Ectodermal cell (in vitro differentiated cells): ENCODE measurements around the gene SLC15A3.

Source experiments
- H3K27ac ChIP-seq: 2 replicates; pipeline ENCODE4 v1.7.0; 2013; ENCODE audit warnings: mild to moderate bottlenecking, low read depth, low read length; ENCODE audit not compliant: insufficient read depth, poor library complexity, severe bottlenecking
- H3K27me3 ChIP-seq: 2 replicates; pipeline ENCODE4 v1.7.0; 2013; ENCODE audit warnings: mild to moderate bottlenecking, low read length; ENCODE audit not compliant: insufficient read depth, control insufficient read depth, poor library complexity, severe bottlenecking
- H3K36me3 ChIP-seq: one replicate; pipeline ENCODE4 v1.7.0; 2013; ENCODE audit warnings: low read length; ENCODE audit not compliant: control insufficient read depth, insufficient read depth
- H3K4me1 ChIP-seq: one replicate; pipeline ENCODE4 v1.7.0; 2013; ENCODE audit warnings: low read length; ENCODE audit not compliant: control insufficient read depth, insufficient read depth
- H3K4me3 ChIP-seq: 2 replicates; pipeline ENCODE4 v1.7.0; 2013; ENCODE audit warnings: low read depth, low read length, control low read depth; ENCODE audit not compliant: insufficient read depth
- H3K9me3 ChIP-seq: 2 replicates; pipeline ENCODE4 v1.7.0; 2013; ENCODE audit warnings: mild to moderate bottlenecking, low read length, moderate library complexity; ENCODE audit not compliant: control insufficient read depth
- WGBS, 2 experiments: methylation state at CpG; one replicate each; pipeline ENCODE4 v1.1.7; 2013; ENCODE audit warnings: missing lambda C conversion rate in 2 of 2; 5-methylcytosine and 5-hydroxymethylcytosine counted together

Gene SLC15A3

DNA sequence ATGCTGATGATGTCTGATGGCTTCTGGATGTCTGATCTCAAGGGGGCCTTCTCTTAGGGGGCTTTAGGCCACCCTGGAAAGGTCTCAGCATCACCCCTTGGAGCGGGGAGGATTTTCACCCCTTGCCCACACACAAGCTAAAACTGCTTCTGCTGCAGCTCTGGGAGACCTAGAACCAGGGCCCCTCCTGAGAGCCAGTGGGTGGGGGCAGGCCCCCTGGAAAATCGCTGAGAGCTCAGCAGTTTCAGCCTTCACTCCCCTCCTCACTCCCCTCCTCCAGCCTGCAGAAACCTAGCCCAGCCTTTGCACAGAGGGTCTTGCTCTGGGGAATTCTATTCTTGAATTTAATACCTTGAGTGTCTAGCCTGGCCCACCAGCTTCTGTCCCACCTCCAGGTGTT, 36.7 kb upstream of the SLC15A3 start:
- H3K4me1 ChIP-seq: peaks cover 5% of the 10 kb centered on the region
- H3K27me3 ChIP-seq: no peaks in the 10 kb centered on the region
- WGBS, 2 experiments: 77 to 86% methylated on average over 2 of the region's 2 CpGs
- H3K27ac ChIP-seq: no peak overlapping the region
- no peaks in the 10 kb centered on the region for H3K36me3 ChIP-seq
- no peak overlapping the region for H3K4me3 ChIP-seq
- no peaks in the 10 kb centered on the region for H3K9me3 ChIP-seq

DNA sequence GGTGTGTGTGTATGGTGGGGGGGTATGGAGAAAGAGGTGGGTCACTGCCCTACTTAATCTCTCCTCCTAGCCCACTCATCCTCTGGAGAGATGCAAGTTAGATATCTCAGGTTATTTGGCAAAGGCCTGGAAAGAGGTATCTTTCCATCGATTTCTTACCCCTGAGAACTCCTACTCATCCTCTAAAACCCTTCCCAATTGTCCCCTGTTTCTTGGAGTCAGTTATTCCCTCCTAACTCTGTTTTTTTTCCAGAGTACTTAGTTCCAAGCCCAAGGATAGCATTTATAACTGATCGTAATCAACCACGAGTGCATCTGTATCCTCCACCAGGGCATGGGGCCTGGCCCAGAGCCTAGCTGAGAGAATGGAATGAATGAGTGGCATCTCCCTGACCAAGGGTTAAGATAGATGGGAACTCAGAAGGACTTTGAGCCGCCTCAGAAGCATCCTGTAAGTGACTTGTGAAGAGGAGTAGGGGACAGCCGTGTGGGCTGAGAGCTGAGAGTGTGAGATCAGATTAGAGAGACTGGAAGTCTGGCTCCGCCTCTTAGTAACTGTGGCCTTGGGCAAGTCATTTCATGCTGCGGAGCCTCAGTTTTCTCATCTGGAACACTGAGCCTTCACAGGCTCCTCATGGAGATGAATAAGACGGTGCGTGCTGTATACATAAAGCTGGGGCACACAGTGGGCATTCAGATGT, 35.8 kb upstream of the SLC15A3 start:
- H3K4me3 ChIP-seq: no peak overlapping the region
- WGBS, 2 experiments: 83 to 84% methylated on average over 9 of the region's 9 CpGs
- no peaks in the 10 kb centered on the region for H3K9me3 ChIP-seq
- H3K27me3 ChIP-seq: no peaks in the 10 kb centered on the region
- no peaks in the 10 kb centered on the region for H3K36me3 ChIP-seq
- no peak overlapping the region for H3K27ac ChIP-seq
- H3K4me1 ChIP-seq: peaks cover 1% of the 10 kb centered on the region

DNA sequence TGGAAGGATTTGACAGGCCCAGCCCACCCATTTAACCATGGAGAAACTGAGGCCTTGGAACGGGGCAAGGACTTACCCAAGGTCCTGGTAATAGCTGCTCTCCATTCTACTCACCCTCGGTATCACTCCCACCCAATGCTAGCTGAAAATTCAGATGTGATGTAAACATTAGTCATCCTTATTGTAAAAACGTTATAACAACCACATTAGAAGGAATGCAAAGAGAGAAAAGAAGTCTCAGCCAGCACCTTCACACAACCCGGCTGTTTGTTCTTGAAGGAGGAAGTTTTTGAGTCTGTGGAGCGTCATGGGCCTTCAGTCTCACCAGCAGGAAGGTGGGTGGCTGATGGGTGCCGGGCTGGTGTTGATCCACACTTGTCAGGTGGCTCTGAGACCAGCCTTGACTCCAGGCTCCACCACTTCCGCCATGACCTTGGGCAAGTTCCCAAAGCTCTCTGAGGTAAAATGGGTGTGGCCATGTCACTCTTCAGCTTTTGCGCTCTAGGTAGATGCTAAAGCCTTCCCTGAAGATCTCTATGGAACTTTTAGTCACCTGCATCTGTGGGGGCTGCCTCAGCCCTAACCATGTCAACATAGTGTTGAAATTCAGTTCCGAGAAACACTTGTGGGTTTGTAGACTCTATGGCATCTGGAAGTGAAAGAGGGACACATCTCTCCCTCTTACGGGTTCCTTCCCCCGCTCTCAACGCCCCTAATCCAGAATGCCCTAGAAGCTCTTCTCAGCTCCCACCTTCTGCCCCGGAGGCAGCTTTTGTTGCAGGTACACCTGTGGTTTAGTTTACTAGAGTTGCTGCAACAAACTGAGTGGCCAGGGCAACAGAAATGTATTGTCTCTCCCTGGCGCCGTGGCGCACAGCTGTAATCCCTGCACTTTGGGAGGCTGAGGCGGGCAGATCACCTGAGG, 34.3 kb upstream of the SLC15A3 start:
- Histone ChIP-seq H3K4me1 (no peaks in the 10 kb centered on the region), H3K27me3 (no peaks in the 10 kb centered on the region), H3K36me3 (no peaks in the 10 kb centered on the region), H3K4me3 (no peak overlapping the region), H3K9me3 (no peaks in the 10 kb centered on the region), H3K27ac (no peak overlapping the region)
- WGBS, 2 experiments: 91 to 93% methylated on average over 17 of the region's 17 CpGs

DNA sequence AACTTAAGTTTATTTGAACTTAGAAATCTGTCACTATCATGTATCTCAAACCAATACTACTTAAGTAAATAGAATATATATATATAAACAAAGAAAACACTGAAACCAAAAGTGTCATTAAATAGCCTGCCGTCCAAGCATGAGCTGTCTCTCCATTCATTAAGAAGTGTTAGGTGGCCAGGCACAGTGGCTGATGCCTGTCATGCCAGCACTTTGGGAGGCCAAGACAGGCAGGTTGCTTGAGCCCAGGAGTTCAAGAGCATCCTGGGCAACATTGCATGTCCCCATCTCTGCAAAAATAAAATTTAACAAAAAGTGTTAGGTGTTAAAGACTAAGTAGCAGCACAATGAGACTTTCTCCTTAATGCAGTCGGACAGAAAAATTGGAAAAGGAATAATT, 33.5 kb upstream of the SLC15A3 start:
- H3K36me3 ChIP-seq: no peaks in the 10 kb centered on the region
- H3K27ac ChIP-seq: no peak overlapping the region
- no peaks in the 10 kb centered on the region for H3K9me3 ChIP-seq
- 88 to 95% methylated on average over 2 of the region's 2 CpGs for WGBS, 2 experiments
- H3K4me3 ChIP-seq: no peak overlapping the region
- no peaks in the 10 kb centered on the region for H3K4me1 ChIP-seq
- no peaks in the 10 kb centered on the region for H3K27me3 ChIP-seq

DNA sequence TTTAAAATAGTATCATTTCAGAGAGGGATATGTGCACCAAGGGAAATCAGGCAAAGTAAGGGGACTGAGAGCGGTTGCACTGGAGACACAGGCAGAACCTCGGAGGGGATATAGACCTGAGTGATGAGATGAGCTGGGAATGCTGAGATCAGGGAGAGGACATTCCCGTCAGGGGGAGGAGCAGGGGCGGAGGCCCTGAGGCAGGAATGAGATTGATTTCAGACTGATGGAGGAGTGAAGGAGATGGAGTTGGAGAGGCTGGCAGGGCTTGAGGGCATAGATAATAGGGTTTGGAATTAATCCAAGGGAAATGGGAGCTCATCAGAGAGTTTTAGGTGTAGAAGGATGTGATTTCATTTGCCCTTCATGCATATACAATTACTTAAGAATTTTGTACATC, 32.7 kb upstream of the SLC15A3 start:
- Histone ChIP-seq H3K27me3 (no peaks in the 10 kb centered on the region), H3K9me3 (no peaks in the 10 kb centered on the region), H3K4me1 (no peaks in the 10 kb centered on the region), H3K4me3 (no peak overlapping the region), H3K36me3 (no peaks in the 10 kb centered on the region), H3K27ac (no peak overlapping the region)
- 65 to 66% methylated on average over 4 of the region's 4 CpGs for WGBS, 2 experiments

DNA sequence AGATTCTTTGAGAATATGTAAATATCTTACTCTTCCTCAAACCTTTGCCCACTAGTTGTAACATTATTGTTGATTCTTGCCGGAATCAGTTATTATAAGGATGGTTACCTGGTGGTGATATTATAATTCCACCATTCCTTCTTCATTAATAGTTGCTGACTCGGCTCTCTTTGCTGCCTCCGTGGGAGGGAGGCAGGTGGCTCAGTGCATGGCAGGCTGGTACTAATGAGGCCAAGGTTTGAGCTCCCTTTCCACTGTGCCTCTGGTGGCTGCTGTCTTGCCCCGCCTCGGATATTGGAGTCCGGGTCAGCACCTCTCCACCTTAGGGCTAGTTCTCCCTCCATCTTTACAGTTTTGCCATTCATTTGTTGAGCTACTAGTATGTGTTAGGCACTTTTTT, 32.2 kb upstream of the SLC15A3 start:
- no peaks in the 10 kb centered on the region for H3K4me1 ChIP-seq
- H3K36me3 ChIP-seq: no peaks in the 10 kb centered on the region
- H3K4me3 ChIP-seq: no peak overlapping the region
- H3K27me3 ChIP-seq: no peaks in the 10 kb centered on the region
- 67 to 73% methylated on average over 5 of the region's 6 CpGs for WGBS, 2 experiments
- no peaks in the 10 kb centered on the region for H3K9me3 ChIP-seq
- no peak overlapping the region for H3K27ac ChIP-seq

DNA sequence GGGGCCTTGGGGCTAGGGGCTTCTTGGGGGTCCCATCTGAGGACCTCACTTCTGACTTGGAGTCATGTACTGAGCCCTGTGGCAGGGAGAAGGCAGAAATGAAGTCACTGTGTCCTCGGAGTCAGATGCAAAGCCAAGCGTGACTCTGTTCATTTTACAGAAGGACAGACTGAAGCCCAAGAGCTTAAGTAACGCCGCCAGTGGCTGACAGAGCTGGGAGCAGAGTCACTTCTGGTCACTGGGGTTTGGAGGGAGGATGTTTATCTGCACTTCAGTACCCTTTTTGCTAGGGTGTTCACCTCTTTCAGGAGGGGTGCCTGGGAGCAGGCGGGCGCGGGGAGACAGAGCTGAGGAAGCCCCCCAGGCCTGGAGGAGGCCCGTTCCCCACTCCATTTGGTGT, 30.2 kb upstream of the SLC15A3 start:
- WGBS, 2 experiments: 93 to 97% methylated on average over 8 of the region's 8 CpGs
- Histone ChIP-seq H3K36me3 (no peaks in the 10 kb centered on the region), H3K4me1 (no peaks in the 10 kb centered on the region), H3K27me3 (no peaks in the 10 kb centered on the region), H3K27ac (no peak overlapping the region), H3K4me3 (no peak overlapping the region), H3K9me3 (no peaks in the 10 kb centered on the region)

DNA sequence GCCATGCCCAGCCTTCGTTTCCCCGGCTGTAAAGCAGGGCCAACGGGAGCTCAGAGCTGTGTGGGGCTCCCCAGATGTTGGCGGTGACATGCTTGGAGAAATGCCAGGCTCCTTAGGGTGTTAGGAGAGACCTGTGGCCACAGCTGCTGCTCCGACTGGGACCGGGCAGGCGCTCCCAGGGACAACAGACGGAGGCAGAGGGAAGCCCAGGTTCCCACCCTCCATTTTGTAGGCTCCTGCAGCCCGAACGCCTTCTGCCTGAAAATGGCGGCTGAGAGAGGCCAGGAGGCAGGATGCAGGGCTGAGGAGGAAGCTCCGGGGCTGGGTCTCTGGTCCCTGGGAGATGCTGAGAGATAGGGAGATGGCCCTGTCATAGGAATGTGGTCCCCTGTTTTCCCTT, 29.5 kb upstream of the SLC15A3 start:
- Histone ChIP-seq H3K36me3 (no peaks in the 10 kb centered on the region), H3K27me3 (no peaks in the 10 kb centered on the region), H3K9me3 (no peaks in the 10 kb centered on the region), H3K27ac (no peak overlapping the region), H3K4me3 (no peak overlapping the region), H3K4me1 (no peaks in the 10 kb centered on the region)
- 85% methylated on average over 12 of the region's 12 CpGs for WGBS, 2 experiments

DNA sequence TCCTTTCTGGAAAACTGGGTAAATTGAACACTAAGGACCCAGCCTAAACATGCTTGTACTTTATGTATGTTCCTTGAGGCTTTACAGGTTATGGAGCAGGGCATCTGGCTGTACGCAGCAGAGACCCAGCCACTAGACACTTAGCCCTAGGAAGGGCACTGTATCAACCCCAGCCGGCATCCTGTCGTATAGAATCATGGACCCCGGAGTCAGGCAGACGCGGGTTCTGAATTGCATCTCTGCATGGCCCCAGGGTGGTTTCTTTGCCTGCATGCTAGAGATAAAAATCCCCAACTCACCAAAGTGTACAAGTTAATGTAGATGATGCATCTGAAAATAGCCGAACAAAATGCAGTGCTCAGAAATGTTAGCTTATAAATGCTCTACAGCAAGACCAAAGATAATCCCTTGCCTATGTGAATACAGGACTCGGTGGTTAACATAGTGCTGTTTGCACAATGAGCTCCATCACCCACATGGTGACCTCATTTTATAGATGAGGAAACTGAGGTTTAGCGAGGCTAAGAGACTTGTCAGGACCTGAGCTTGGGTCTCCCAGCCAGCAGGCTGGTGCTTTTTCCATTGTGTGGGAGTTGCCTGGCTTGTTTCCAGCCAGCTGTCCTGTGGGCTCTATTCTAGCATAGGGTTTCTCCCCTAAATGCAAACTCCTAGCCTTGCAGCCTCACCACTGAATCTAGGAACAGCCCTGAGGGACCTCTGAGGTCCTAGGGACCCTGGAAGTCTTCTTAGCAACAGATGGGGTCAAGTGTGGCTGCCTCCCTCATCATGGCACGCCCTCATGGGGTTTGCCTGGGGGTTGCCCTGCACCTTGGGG, 26.8 kb upstream of the SLC15A3 start:
- H3K9me3 ChIP-seq: no peaks in the 10 kb centered on the region
- no peaks in the 10 kb centered on the region for H3K4me1 ChIP-seq
- WGBS, 2 experiments: 92 to 96% methylated on average over 10 of the region's 10 CpGs
- no peaks in the 10 kb centered on the region for H3K27me3 ChIP-seq
- H3K4me3 ChIP-seq: no peak overlapping the region
- H3K27ac ChIP-seq: no peak overlapping the region
- H3K36me3 ChIP-seq: no peaks in the 10 kb centered on the region

DNA sequence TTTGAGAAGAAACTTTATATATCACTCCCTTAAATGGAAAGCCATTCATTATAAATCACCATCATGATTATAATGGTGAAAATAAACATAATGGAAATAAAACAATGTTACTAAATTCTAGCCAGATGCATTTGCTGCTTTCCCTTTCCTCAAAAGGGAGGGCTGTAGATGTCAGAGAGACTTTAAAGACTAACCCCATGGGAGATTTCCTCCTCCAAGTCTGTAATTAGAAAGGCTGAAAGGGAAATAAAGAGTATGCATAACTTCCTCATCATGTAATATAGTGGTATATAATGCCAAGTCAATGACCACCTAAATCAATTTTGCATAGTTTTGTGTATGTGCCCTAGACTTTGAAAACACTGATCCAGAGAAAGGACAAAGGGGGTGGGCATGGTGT, 25.9 kb upstream of the SLC15A3 start:
- H3K27me3 ChIP-seq: no peaks in the 10 kb centered on the region
- no peaks in the 10 kb centered on the region for H3K9me3 ChIP-seq
- H3K4me1 ChIP-seq: no peaks in the 10 kb centered on the region
- no peak overlapping the region for H3K27ac ChIP-seq
- H3K4me3 ChIP-seq: no peak overlapping the region
- no peaks in the 10 kb centered on the region for H3K36me3 ChIP-seq
